ENCODE data around the gene DAPL1.

The DAPL1 gene

DNA sequence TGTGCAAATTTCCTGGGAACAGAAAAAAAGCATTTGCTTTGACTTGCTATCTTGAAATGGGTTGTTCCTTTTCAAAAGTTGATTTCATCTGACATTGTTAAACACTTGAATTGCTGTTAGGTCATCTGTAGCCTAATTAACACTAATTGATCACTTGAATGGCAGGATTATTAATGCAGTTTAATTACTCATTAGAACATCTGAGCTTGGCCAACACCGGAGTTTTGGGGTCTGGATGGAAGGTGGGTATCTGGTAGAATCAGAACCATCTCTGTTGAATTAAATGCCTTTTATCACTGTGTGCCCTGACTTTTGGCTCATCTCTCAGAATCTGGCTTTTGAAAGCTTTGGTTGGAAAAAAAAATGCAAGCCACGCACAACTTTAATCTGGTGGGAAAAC is 8.4 kb downstream of the DAPL1 start:
- no peaks in the 10 kb centered on the region for H3K36me3 ChIP-seq (ENCODE audit: control insufficient read depth, insufficient read depth, low read length)
- H3K27ac ChIP-seq (ENCODE audit: low read depth, low read length) = no peak overlapping the region
- H3K9me3 ChIP-seq (ENCODE audit: control insufficient read depth, insufficient read depth, low read depth, low read length) = no peaks in the 10 kb centered on the region
- no peaks in the 10 kb centered on the region for H3K27me3 ChIP-seq (ENCODE audit: control insufficient read depth, insufficient read depth, low read length)
- H3K4me3 ChIP-seq (ENCODE audit: low read depth, low read length) = no peak overlapping the region
- no peak overlapping the region for H3K9ac ChIP-seq (ENCODE audit: low read length)
- H3K4me1 ChIP-seq (ENCODE audit: control insufficient read depth, insufficient read depth, low read length) = no peaks in the 10 kb centered on the region

DNA sequence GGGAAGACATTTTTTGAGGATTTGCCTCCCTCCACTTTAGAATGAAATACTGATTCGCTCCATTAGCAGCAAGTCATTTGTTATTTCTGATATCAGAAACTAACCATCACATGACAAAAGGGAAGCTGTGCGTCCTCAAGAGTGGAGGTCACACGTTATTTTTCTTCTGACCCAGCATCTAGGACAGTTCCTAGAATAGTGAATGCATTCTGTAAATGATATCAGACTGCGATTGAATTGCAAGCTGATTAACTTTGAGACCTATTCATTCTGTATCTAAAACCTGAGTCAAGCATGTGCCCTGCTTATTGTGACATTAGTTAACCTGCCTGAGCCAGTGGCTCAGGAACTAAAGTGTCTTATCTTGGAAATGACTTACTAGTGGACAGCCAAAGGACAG is 10.1 kb downstream of the DAPL1 start:
- H3K9ac ChIP-seq (ENCODE audit: low read length) = no peak overlapping the region
- H3K27ac ChIP-seq (ENCODE audit: low read depth, low read length) = no peak overlapping the region
- no peaks in the 10 kb centered on the region for H3K27me3 ChIP-seq (ENCODE audit: control insufficient read depth, insufficient read depth, low read length)
- no peaks in the 10 kb centered on the region for H3K9me3 ChIP-seq (ENCODE audit: control insufficient read depth, insufficient read depth, low read depth, low read length)
- H3K36me3 ChIP-seq (ENCODE audit: control insufficient read depth, insufficient read depth, low read length) = no peaks in the 10 kb centered on the region
- H3K4me3 ChIP-seq (ENCODE audit: low read depth, low read length) = no peak overlapping the region
- no peaks in the 10 kb centered on the region for H3K4me1 ChIP-seq (ENCODE audit: control insufficient read depth, insufficient read depth, low read length)

DNA sequence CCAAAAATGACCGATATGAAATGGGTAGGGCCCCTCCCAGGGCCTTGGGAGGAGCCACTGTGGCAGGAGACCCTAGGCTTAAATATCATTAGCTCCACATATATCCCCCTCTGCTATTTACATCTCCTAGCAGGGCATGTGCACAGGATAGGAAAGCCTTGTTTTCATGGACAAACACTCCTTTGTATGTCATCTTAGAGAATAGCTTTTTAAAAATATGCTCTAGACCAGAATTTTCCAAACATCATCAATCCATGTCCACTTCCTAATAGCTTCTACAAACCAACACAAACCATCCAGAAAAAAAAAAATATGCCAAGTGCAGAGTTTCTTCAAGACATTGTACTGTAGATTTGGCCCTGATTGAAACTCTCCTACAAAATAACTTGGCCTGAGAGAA is 10.8 kb downstream of the DAPL1 start:
- Histone ChIP-seq H3K4me1 (ENCODE audit: control insufficient read depth, insufficient read depth, low read length) (no peaks in the 10 kb centered on the region), H3K27me3 (ENCODE audit: control insufficient read depth, insufficient read depth, low read length) (no peaks in the 10 kb centered on the region), H3K9me3 (ENCODE audit: control insufficient read depth, insufficient read depth, low read depth, low read length) (no peaks in the 10 kb centered on the region), H3K4me3 (ENCODE audit: low read depth, low read length) (no peak overlapping the region), H3K36me3 (ENCODE audit: control insufficient read depth, insufficient read depth, low read length) (no peaks in the 10 kb centered on the region), H3K27ac (ENCODE audit: low read depth, low read length) (no peak overlapping the region), H3K9ac (ENCODE audit: low read length) (no peak overlapping the region)

DNA sequence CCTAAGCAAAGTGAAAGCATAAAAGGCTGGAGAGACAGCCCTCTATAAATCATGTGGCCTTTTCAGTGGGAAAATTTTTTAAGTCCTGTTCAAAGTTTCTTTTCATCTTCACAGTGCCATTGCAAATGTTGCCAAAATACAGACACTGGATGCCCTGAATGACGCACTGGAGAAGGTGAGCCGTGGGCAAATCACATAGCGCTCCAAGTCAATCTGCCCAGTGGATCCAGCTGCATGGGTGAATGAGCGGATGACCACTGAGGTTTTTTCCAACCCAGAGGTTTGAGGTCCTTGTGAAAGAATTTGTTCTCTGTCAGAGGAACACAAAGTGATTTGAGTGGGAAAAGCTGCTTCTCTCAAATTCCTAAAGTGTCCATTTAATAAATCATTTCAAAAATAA is 11.8 kb downstream of the DAPL1 start:
- H3K9me3 ChIP-seq (ENCODE audit: control insufficient read depth, insufficient read depth, low read depth, low read length) = no peaks in the 10 kb centered on the region
- no peaks in the 10 kb centered on the region for H3K4me1 ChIP-seq (ENCODE audit: control insufficient read depth, insufficient read depth, low read length)
- no peaks in the 10 kb centered on the region for H3K27me3 ChIP-seq (ENCODE audit: control insufficient read depth, insufficient read depth, low read length)
- H3K36me3 ChIP-seq (ENCODE audit: control insufficient read depth, insufficient read depth, low read length) = no peaks in the 10 kb centered on the region
- no peak overlapping the region for H3K4me3 ChIP-seq (ENCODE audit: low read depth, low read length)
- no peak overlapping the region for H3K9ac ChIP-seq (ENCODE audit: low read length)
- H3K27ac ChIP-seq (ENCODE audit: low read depth, low read length) = no peak overlapping the region

DNA sequence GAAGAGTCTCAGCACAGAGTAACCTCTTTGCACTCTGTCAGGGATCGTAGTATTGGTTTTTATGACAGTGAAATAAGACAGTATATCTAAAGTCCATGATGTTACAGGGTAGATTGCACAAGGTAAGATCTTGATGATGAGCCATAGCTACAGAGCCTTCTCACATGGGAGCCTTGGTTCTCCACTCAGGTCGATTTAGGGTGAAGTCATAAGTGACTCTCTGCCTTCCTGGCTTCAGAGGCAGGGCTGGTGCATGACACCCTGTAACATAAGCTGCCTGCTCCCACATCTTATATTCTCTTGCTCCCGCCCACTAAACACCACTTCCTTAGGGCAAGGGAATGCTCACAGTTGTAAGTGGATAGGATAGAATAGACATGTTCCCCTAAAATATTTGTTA is 13.3 kb downstream of the DAPL1 start:
- Histone ChIP-seq H3K9ac (ENCODE audit: low read length) (no peak overlapping the region), H3K36me3 (ENCODE audit: control insufficient read depth, insufficient read depth, low read length) (no peaks in the 10 kb centered on the region), H3K27me3 (ENCODE audit: control insufficient read depth, insufficient read depth, low read length) (no peaks in the 10 kb centered on the region), H3K27ac (ENCODE audit: low read depth, low read length) (no peak overlapping the region), H3K9me3 (ENCODE audit: control insufficient read depth, insufficient read depth, low read depth, low read length) (no peaks in the 10 kb centered on the region), H3K4me3 (ENCODE audit: low read depth, low read length) (no peak overlapping the region), H3K4me1 (ENCODE audit: control insufficient read depth, insufficient read depth, low read length) (no peaks in the 10 kb centered on the region)

DNA sequence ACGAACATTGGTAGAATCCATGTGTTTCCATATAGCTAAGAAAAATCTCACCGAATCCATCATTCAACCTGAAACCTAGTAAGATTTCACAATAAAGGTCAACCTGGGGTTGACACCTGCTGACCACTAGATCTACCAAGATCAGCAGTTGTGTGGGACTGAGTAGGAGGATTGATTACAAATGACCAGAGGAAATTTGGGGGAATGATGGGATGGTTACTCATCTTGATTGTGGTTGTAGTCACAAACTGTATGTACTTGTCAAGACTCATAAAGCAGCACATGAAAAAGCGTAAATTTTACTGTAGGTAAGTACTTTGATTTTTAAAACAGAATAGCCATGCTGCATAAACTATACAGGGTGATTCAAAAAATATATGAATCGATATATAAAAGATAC is 14.7 kb downstream of the DAPL1 start:
- no peaks in the 10 kb centered on the region for H3K9me3 ChIP-seq (ENCODE audit: control insufficient read depth, insufficient read depth, low read depth, low read length)
- no peaks in the 10 kb centered on the region for H3K27me3 ChIP-seq (ENCODE audit: control insufficient read depth, insufficient read depth, low read length)
- no peak overlapping the region for H3K9ac ChIP-seq (ENCODE audit: low read length)
- H3K27ac ChIP-seq (ENCODE audit: low read depth, low read length) = no peak overlapping the region
- H3K36me3 ChIP-seq (ENCODE audit: control insufficient read depth, insufficient read depth, low read length) = no peaks in the 10 kb centered on the region
- H3K4me3 ChIP-seq (ENCODE audit: low read depth, low read length) = no peak overlapping the region
- H3K4me1 ChIP-seq (ENCODE audit: control insufficient read depth, insufficient read depth, low read length) = no peaks in the 10 kb centered on the region

DNA sequence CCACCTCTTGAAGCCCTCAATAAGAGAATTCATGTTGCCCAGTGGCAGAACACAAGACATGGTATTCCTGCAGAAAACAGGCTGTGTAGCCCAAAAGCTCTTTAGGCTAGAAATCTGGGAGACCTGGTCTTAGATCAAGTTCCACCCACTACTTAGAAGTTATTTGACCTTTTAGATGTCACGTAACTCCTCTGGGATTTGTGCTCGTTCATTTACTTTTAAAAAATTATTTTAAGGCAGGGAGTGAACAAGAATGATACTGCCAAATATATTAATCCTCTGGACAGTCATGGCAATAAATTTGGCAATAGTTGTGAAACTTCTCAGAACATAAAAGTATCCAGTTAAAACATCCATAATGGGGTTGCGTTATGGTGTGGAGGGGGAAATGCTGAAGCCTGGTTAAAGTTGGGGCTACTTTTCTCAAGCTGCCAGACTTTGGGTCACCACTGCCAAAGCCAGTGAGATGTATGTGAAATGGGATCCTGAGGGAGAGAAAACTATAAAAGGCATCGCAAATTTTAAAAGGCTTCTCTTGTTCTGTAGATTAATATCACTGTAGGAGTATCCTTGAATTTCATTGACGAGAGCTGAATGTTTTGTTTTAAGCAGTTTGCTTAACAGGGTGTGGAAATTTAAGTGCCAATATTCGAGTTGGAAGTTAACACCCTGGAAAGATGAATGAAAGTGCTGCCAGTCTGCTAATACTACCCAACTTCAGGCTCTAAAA is 15.8 kb downstream of the DAPL1 start:
- H3K27ac ChIP-seq (ENCODE audit: low read depth, low read length) = no peak overlapping the region
- H3K9me3 ChIP-seq (ENCODE audit: control insufficient read depth, insufficient read depth, low read depth, low read length) = no peaks in the 10 kb centered on the region
- H3K4me1 ChIP-seq (ENCODE audit: control insufficient read depth, insufficient read depth, low read length) = no peaks in the 10 kb centered on the region
- no peaks in the 10 kb centered on the region for H3K36me3 ChIP-seq (ENCODE audit: control insufficient read depth, insufficient read depth, low read length)
- no peak overlapping the region for H3K4me3 ChIP-seq (ENCODE audit: low read depth, low read length)
- no peak overlapping the region for H3K9ac ChIP-seq (ENCODE audit: low read length)
- H3K27me3 ChIP-seq (ENCODE audit: control insufficient read depth, insufficient read depth, low read length) = no peaks in the 10 kb centered on the region

DNA sequence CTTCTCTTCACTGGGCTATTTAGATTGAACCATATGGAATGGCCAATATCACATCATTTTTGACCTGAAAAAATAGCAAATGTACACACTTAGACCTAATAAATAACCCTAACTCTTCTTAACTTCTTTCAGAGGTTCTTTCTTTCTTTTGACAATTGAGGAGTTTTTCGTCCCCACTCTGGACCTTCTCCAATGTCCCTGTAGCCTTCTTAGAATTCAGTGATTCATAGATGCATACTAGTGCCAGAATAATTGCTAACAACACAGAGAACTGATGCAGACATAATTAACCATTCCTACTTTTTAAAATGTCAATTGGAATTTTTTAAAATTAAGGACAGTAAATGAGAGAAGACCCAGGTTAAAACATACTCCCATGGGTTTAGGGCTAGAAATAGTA is 20.0 kb downstream of the DAPL1 start:
- Histone ChIP-seq H3K4me3 (ENCODE audit: low read depth, low read length) (no peak overlapping the region), H3K27me3 (ENCODE audit: control insufficient read depth, insufficient read depth, low read length) (no peaks in the 10 kb centered on the region), H3K27ac (ENCODE audit: low read depth, low read length) (no peak overlapping the region), H3K9me3 (ENCODE audit: control insufficient read depth, insufficient read depth, low read depth, low read length) (no peaks in the 10 kb centered on the region), H3K36me3 (ENCODE audit: control insufficient read depth, insufficient read depth, low read length) (no peaks in the 10 kb centered on the region), H3K9ac (ENCODE audit: low read length) (no peak overlapping the region), H3K4me1 (ENCODE audit: control insufficient read depth, insufficient read depth, low read length) (no peaks in the 10 kb centered on the region)

DNA sequence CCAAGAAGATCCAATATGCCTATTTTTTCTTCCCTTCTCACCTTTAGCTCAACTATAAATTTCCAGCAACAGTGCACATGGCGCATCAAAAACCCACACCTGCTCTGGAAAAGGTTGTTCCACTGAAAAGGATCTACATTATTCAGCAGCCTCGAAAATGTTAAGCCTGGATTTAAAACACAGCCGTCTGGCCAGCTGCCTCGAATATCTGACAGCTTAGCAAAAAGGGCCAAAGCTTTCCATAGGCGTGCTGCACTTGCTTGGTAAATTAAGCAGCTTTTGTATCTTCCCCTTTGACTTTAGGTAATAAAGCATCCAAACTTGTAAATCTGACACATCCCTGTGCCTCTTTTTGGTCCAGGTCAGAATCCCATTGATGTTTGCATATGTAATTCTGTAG is 20.5 kb downstream of the DAPL1 start:
- H3K4me1 ChIP-seq (ENCODE audit: control insufficient read depth, insufficient read depth, low read length) = no peaks in the 10 kb centered on the region
- H3K27me3 ChIP-seq (ENCODE audit: control insufficient read depth, insufficient read depth, low read length) = no peaks in the 10 kb centered on the region
- H3K27ac ChIP-seq (ENCODE audit: low read depth, low read length) = no peak overlapping the region

DNA sequence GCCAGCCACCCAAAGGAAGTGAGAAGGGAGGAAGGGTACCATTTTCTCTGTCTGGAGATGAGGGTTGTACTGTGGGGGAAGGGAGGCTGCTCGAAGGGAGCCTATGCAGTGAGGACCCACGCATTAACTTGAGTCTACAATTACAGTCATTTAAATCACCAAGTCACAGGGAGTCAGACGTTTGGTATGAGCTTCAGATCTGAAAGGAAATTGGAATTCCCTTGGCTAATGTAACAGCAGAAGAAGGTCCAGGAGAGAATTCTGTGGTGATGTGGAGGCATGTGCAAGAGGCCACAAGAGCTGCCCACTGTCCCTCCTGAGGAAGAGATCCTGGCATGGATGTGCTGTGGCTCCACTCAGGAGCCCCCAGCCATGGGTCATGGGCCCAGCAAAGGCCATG is 22.5 kb downstream of the DAPL1 start:
- no peak overlapping the region for H3K9ac ChIP-seq (ENCODE audit: low read length)
- no peak overlapping the region for H3K27ac ChIP-seq (ENCODE audit: low read depth, low read length)
- no peaks in the 10 kb centered on the region for H3K36me3 ChIP-seq (ENCODE audit: control insufficient read depth, insufficient read depth, low read length)
- no peaks in the 10 kb centered on the region for H3K4me1 ChIP-seq (ENCODE audit: control insufficient read depth, insufficient read depth, low read length)
- H3K4me3 ChIP-seq (ENCODE audit: low read depth, low read length) = no peak overlapping the region
- H3K27me3 ChIP-seq (ENCODE audit: control insufficient read depth, insufficient read depth, low read length) = no peaks in the 10 kb centered on the region
- no peaks in the 10 kb centered on the region for H3K9me3 ChIP-seq (ENCODE audit: control insufficient read depth, insufficient read depth, low read depth, low read length)

More for the DNA sequence above, 20.5 kb downstream of the DAPL1 start:
- H3K9me3 ChIP-seq (ENCODE audit: control insufficient read depth, insufficient read depth, low read depth, low read length) = no peaks in the 10 kb centered on the region
- no peaks in the 10 kb centered on the region for H3K36me3 ChIP-seq (ENCODE audit: control insufficient read depth, insufficient read depth, low read length)
- H3K9ac ChIP-seq (ENCODE audit: low read length) = no peak overlapping the region
- H3K4me3 ChIP-seq (ENCODE audit: low read depth, low read length) = no peak overlapping the region

DNA sequence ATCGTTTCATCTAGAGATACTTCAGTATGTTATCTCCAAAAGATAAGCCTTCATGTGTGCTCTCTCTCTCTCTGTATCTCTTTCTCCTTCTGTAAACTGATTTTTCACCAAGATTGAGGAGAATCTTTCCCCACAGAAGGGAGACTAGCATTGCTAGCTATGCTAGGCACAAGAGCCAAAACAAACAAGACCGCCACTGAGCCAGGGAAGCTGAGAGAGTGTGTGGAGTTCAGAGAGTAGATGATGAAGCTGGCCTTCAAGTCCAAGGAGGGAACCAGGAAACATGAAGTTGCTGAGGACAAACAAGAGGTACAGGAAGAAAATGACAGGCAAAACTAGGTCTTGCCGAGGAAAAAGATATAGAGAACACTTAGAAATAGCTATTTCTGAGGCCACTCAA is 23.4 kb downstream of the DAPL1 start:
- Histone ChIP-seq H3K4me1 (ENCODE audit: control insufficient read depth, insufficient read depth, low read length) (no peaks in the 10 kb centered on the region), H3K9me3 (ENCODE audit: control insufficient read depth, insufficient read depth, low read depth, low read length) (no peaks in the 10 kb centered on the region), H3K9ac (ENCODE audit: low read length) (no peak overlapping the region), H3K27ac (ENCODE audit: low read depth, low read length) (no peak overlapping the region), H3K4me3 (ENCODE audit: low read depth, low read length) (no peak overlapping the region), H3K27me3 (ENCODE audit: control insufficient read depth, insufficient read depth, low read length) (no peaks in the 10 kb centered on the region), H3K36me3 (ENCODE audit: control insufficient read depth, insufficient read depth, low read length) (no peaks in the 10 kb centered on the region)

DNA sequence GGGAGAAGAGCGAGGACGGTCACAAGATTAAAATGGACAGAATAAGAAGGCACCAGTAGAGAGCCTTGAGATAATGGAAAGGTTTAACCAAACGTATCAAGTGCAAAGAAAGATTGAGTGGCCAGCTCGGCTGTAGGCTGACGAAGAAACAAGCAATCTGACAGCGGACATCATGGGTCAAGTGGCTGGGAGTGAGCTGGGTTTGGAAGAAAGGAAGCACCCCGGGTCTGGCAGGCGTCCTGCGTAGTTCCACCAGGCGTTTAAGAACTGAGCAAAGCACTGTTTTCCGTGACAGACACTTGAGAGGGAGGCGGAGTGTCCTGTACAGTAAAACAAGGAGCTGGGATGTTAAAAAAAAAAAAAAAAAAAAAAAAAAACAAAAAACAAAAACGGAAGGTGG is 27.1 kb downstream of the DAPL1 start:
- Histone ChIP-seq H3K4me3 (ENCODE audit: low read depth, low read length) (no peak overlapping the region), H3K36me3 (ENCODE audit: control insufficient read depth, insufficient read depth, low read length) (no peaks in the 10 kb centered on the region), H3K27ac (ENCODE audit: low read depth, low read length) (no peak overlapping the region)

More for the DNA sequence above, 27.1 kb downstream of the DAPL1 start:
- Histone ChIP-seq H3K27me3 (ENCODE audit: control insufficient read depth, insufficient read depth, low read length) (no peaks in the 10 kb centered on the region), H3K4me1 (ENCODE audit: control insufficient read depth, insufficient read depth, low read length) (no peaks in the 10 kb centered on the region), H3K9ac (ENCODE audit: low read length) (no peak overlapping the region), H3K9me3 (ENCODE audit: control insufficient read depth, insufficient read depth, low read depth, low read length) (no peaks in the 10 kb centered on the region)
